ENCODE results near the gene KLHL2. TPM values are rescaled to one million over a fixed set of nuclear protein-coding genes. Genes with fewer than 3 reads are reported as not detected.

The KLHL2 gene
- total and polyA plus RNA-seq, 2 experiments from 2014 or later = 7.1 to 14.8 TPM

DNA sequence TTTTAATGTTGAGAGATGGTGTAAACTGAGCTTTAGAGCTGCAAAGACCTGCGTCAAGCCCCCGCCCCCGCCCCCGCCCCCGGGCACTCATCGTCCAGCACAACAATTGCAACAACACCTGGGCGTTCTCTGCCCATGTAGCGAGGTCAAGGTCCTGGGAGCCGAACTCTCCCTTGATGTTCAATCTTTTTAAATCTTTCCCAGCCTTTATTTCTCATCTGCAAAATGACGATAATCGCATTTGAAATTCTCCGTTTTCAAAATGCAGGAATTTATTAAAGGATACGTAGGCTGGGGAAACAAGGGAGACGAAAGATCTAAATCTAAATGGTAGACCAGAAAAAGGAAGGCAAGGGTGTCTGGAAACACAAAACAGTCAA lies 119.5 kb downstream of the KLHL2 start:
- H3K4me2 ChIP-seq = peak overlapping the region; percentile 84
- peaks cover 32% of the 10 kb centered on the region for H3K4me1 Mint-ChIP-seq
- H3K27me3 ChIP-seq (ENCODE audit: insufficient read depth) = no peaks in the 10 kb centered on the region
- H3K27ac Mint-ChIP-seq = no peak overlapping the region
- H3K4me3 ChIP-seq = peak overlapping the region; percentile 68
- TF ChIP-seq ZNF114 (CRISPR knock-in tag; IDR thresholded peaks at IDR 0.05) = no peak
- TF ChIP-seq, protein P1, sequence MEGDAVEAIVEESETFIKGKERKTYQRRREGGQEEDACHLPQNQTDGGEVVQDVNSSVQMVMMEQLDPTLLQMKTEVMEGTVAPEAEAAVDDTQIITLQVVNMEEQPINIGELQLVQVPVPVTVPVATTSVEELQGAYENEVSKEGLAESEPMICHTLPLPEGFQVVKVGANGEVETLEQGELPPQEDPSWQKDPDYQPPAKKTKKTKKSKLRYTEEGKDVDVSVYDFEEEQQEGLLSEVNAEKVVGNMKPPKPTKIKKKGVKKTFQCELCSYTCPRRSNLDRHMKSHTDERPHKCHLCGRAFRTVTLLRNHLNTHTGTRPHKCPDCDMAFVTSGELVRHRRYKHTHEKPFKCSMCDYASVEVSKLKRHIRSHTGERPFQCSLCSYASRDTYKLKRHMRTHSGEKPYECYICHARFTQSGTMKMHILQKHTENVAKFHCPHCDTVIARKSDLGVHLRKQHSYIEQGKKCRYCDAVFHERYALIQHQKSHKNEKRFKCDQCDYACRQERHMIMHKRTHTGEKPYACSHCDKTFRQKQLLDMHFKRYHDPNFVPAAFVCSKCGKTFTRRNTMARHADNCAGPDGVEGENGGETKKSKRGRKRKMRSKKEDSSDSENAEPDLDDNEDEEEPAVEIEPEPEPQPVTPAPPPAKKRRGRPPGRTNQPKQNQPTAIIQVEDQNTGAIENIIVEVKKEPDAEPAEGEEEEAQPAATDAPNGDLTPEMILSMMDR (conservative IDR thresholded peaks at IDR 0.05; ENCODE audit: low read depth in 2 of 2) = no peak
- TF ChIP-seq, protein P2, sequence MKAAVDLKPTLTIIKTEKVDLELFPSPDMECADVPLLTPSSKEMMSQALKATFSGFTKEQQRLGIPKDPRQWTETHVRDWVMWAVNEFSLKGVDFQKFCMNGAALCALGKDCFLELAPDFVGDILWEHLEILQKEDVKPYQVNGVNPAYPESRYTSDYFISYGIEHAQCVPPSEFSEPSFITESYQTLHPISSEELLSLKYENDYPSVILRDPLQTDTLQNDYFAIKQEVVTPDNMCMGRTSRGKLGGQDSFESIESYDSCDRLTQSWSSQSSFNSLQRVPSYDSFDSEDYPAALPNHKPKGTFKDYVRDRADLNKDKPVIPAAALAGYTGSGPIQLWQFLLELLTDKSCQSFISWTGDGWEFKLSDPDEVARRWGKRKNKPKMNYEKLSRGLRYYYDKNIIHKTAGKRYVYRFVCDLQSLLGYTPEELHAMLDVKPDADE (IDR thresholded peaks at IDR 0.05) = no peak
- TF ChIP-seq NANOG (IDR thresholded peaks at IDR 0.05; ENCODE audit: borderline replicate concordance) = no peak
- no peak for TF ChIP-seq ZNF331 (CRISPR knock-in tag; IDR thresholded peaks at IDR 0.05; ENCODE audit: low read depth)
- H3K36me3 Mint-ChIP-seq (ENCODE audit: low read depth) = peaks cover 16% of the 10 kb centered on the region
- ATAC-seq = peak; percentile 30
- peaks cover 43% of the 10 kb centered on the region for H3K79me2 ChIP-seq (replicated peaks; ENCODE audit: insufficient read depth)
- no peaks in the 10 kb centered on the region for H3K9me3 Mint-ChIP-seq
- H2AFZ ChIP-seq = no peak overlapping the region
- H3K36me3 ChIP-seq (ENCODE audit: insufficient read depth) = peaks cover 13% of the 10 kb centered on the region
- no peaks in the 10 kb centered on the region; the same call in 1 of the 2 replicates for H3F3A ChIP-seq (replicated peaks; ENCODE audit: low read depth)
- H3K4me1 ChIP-seq (ENCODE audit: insufficient read depth) = peaks cover 30% of the 10 kb centered on the region
- no peaks in the 10 kb centered on the region for H3K9me2 ChIP-seq (ENCODE audit: insufficient read depth)
- H3K4me3 Mint-ChIP-seq = no peak overlapping the region
- peak overlapping the region; percentile 96 for H3K27ac ChIP-seq (ENCODE audit: low read depth)
- peaks cover 5% of the 10 kb centered on the region for H3K27me3 Mint-ChIP-seq (ENCODE audit: insufficient read depth, low read depth, poor library complexity)
- peaks cover 34% of the 10 kb centered on the region for H4K20me1 ChIP-seq (replicated peaks; ENCODE audit: insufficient read depth)
- peak; percentile 61 for DNase-seq (ENCODE audit: low spot score)

DNA sequence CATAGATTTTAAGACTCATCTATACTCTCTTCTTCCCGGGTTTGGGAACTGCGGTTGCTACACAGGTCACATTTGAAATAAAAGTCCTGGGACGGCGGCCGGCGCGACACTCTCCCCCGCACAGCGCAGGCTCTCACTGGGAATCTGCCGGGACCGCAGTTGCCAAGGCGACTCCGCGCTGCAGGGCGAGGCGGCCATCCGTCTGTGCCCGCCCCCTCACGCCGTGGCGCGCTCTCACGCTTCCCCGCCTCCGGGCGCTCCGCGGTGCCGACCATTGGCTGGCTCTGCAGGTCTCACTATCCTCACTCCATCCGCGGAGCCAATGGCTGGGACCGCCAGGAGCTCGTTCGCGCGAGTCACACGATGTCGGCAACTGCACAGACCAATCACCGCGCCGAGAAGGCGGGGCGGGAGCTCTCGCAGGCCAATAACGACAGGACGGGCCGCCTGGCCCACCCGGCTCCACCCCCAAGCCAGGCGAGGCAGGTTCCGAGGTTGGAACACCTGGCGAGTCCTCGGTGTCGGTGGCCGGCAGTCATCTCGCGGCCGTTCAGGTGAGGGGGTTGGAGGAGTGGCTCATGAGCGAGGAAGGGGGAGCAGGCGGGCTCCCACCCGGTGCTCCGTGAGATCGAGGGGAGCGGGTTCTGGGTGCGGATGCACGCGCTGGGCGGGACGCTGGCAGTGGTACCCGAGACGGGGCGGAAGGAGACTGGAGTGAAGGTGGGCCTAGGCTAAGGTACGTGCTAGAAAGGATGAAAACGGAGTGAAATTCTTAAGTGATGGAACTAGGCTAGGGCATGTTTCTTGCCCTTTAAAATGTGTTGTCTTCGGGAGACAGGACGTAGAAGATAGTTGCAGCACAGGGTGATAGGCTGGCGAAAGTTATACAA lies 120.1 kb downstream of the KLHL2 start, which contains the start of gene MSMO1:
TSS of gene MSMO1 (plus strand) at position 459 of the 890 bp plus-strand sequence. CDS start 5,702 bp downstream, outside the sequence.
- no peaks in the 10 kb centered on the region for H3K27me3 ChIP-seq (ENCODE audit: insufficient read depth)
- H3K4me2 ChIP-seq = peak within 1 kb of the TSS; percentile 98
- peak within 1 kb of the TSS; percentile 19; the same call in 1 of the 2 replicates for H2AFZ ChIP-seq
- no peaks in the 10 kb centered on the region for H3K9me2 ChIP-seq (ENCODE audit: insufficient read depth)
- H3K4me1 ChIP-seq (ENCODE audit: insufficient read depth) = peaks cover 37% of the 10 kb centered on the region
- peak within 1 kb of the TSS; percentile 99 for H3K4me3 ChIP-seq
- peaks cover 38% of the 10 kb centered on the region for H3K4me1 Mint-ChIP-seq
- no peaks in the 10 kb centered on the region for H3K9me3 Mint-ChIP-seq
- H3K4me3 Mint-ChIP-seq = no peak within 1 kb of the TSS
- H3K27ac ChIP-seq (ENCODE audit: low read depth) = peak within 1 kb of the TSS; percentile 96
- H3K27ac Mint-ChIP-seq = no peak within 1 kb of the TSS
- no peaks in the 10 kb centered on the region; the same call in 1 of the 2 replicates for H3F3A ChIP-seq (replicated peaks; ENCODE audit: low read depth)
- DNase-seq (ENCODE audit: low spot score) (peak; percentile 99), ATAC-seq (peak; percentile 96)
- peaks cover 40% of the 10 kb centered on the region for H4K20me1 ChIP-seq (replicated peaks; ENCODE audit: insufficient read depth)
- peaks cover 21% of the 10 kb centered on the region for H3K36me3 Mint-ChIP-seq (ENCODE audit: low read depth)
- H3K27me3 Mint-ChIP-seq (ENCODE audit: insufficient read depth, low read depth, poor library complexity) = peaks cover 5% of the 10 kb centered on the region
- peaks cover 49% of the 10 kb centered on the region for H3K79me2 ChIP-seq (replicated peaks; ENCODE audit: insufficient read depth)
- H3K36me3 ChIP-seq (ENCODE audit: insufficient read depth) = peaks cover 19% of the 10 kb centered on the region
- TF ChIP-seq EZH2 (IDR thresholded peaks at IDR 0.05; ENCODE audit: low read depth, unreplicated experiment) = no peak
- TF ChIP-seq, protein P2 (IDR thresholded peaks at IDR 0.05) = no peak
- TF ChIP-seq CREB1 (CRISPR knock-in tag; IDR thresholded peaks at IDR 0.05; ENCODE audit: low read depth) = peak; percentile 92
- TF ChIP-seq REST (IDR thresholded peaks at IDR 0.05; ENCODE audit: unreplicated experiment) = peak; percentile 19
- no peak for TF ChIP-seq NANOG (IDR thresholded peaks at IDR 0.05; ENCODE audit: borderline replicate concordance)
- no peak for TF ChIP-seq STAT1 (IDR thresholded peaks at IDR 0.05; ENCODE audit: unreplicated experiment)
- TF ChIP-seq, protein P1 (conservative IDR thresholded peaks at IDR 0.05; ENCODE audit: low read depth in 2 of 2) = no peak
- TF ChIP-seq JUNB (IDR thresholded peaks at IDR 0.05; ENCODE audit: unreplicated experiment) = no peak
- TF ChIP-seq ZNF114 (CRISPR knock-in tag; IDR thresholded peaks at IDR 0.05) = no peak
- no peak for TF ChIP-seq EZH2phosphoT487 (IDR thresholded peaks at IDR 0.05; ENCODE audit: unreplicated experiment)
- no peak for TF ChIP-seq ZNF331 (CRISPR knock-in tag; IDR thresholded peaks at IDR 0.05; ENCODE audit: low read depth)

All from GM23338 (cell line).